Measurements from ENCODE around the gene GANC. TPM values are rescaled to one million over a fixed set of nuclear protein-coding genes. Genes with fewer than 3 reads are reported as not detected.
"Not testable (repeated sequence)": the region's sequence is repeated elsewhere in the genome, so short reads cannot be mapped to it uniquely, and the experiment has no call there.

GANC gene
- total RNA-seq, 6 experiments from 2014 or later = 23.7 to 30.8 (median 29.5) TPM

DNA sequence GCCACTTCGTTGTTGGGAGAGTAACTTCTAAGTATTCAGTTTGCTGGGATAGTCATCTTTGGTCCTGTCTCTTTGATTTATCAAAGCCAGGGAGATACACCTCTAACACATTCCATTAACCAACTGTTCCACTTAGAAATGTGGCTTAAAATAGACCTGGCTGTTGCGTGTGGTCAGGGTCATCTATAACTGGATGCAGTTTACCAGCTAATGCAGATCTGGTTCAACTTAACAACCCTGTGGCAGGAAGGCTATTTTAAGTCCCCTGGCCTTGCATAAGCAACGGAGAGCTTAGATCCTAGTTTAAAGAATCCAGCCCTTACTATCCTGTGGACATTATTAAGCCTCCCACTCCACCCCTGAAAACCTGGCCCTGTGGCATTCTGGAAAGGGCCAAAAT, 58.2 kb downstream of the GANC start:
- no peaks in the 10 kb centered on the region for H3K27me3 Mint-ChIP-seq (ENCODE audit: insufficient read depth)
- peaks cover 33% of the 10 kb centered on the region for H3K36me3 Mint-ChIP-seq (ENCODE audit: low read depth)
- TF ChIP-seq, protein P1, sequence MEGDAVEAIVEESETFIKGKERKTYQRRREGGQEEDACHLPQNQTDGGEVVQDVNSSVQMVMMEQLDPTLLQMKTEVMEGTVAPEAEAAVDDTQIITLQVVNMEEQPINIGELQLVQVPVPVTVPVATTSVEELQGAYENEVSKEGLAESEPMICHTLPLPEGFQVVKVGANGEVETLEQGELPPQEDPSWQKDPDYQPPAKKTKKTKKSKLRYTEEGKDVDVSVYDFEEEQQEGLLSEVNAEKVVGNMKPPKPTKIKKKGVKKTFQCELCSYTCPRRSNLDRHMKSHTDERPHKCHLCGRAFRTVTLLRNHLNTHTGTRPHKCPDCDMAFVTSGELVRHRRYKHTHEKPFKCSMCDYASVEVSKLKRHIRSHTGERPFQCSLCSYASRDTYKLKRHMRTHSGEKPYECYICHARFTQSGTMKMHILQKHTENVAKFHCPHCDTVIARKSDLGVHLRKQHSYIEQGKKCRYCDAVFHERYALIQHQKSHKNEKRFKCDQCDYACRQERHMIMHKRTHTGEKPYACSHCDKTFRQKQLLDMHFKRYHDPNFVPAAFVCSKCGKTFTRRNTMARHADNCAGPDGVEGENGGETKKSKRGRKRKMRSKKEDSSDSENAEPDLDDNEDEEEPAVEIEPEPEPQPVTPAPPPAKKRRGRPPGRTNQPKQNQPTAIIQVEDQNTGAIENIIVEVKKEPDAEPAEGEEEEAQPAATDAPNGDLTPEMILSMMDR (IDR thresholded peaks at IDR 0.05) = no peak
- peaks cover 17% of the 10 kb centered on the region for H3K9me3 Mint-ChIP-seq
- H3K27ac Mint-ChIP-seq = peak overlapping the region; percentile 82
- H3K4me3 Mint-ChIP-seq = peak overlapping the region; percentile 54
- peaks cover 31% of the 10 kb centered on the region for H3K4me1 Mint-ChIP-seq (ENCODE audit: low read depth)
- DNase-seq = peak; percentile 36

DNA sequence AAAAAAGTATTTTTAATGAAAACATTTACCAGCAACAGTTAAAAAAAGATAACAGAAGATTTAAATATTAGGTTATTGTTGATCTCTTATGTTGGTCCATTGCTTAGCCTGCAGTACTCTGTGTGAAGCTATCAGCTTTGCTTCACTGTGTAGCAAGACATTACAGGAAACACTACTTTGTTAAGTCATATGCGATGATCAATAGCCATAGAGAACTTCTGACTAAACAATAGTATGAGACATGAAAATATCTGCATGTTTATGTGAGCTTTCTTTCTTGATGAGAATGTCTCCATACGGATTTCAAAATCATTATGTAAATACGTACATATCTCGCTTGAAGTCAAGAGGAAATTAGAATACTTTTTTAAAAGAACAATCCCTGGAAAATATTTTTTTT, 59.3 kb downstream of the GANC start:
- TF ChIP-seq, protein P1 (IDR thresholded peaks at IDR 0.05) = no peak
- peaks cover 22% of the 10 kb centered on the region for H3K9me3 Mint-ChIP-seq
- H3K27me3 Mint-ChIP-seq (ENCODE audit: insufficient read depth) = no peaks in the 10 kb centered on the region; the same call in 1 of the 2 replicates
- DNase-seq = peak; percentile 36
- H3K4me3 Mint-ChIP-seq = peak overlapping the region; percentile 52
- H3K27ac Mint-ChIP-seq = peak overlapping the region; percentile 69
- peaks cover 24% of the 10 kb centered on the region for H3K4me1 Mint-ChIP-seq (ENCODE audit: low read depth)
- peaks cover 29% of the 10 kb centered on the region for H3K36me3 Mint-ChIP-seq (ENCODE audit: low read depth)

DNA sequence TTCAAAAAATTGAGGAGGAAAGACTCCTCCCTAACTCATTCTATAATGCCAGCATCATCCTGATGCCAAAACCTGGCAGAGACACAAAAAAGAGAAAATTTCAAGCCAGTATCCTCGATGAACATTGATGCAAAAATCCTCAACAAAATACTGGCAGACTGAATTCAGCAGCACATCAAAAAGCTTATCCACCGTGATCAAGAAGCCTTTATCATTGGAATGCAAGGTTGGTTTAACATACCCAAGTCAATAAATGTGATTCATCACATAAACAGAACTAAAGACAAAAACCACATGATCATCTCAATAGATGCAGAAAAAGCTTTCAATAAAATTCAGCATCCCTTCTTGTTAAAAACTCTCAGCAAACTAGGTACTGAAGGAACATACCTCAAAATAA, 62.1 kb downstream of the GANC start:
- no peaks in the 10 kb centered on the region; the same call in 1 of the 2 replicates for H3K27me3 Mint-ChIP-seq (ENCODE audit: insufficient read depth)
- no peak overlapping the region for H3K27ac Mint-ChIP-seq
- peaks cover 22% of the 10 kb centered on the region for H3K9me3 Mint-ChIP-seq
- peaks cover 25% of the 10 kb centered on the region for H3K36me3 Mint-ChIP-seq (ENCODE audit: low read depth)
- TF ChIP-seq, protein P1 (IDR thresholded peaks at IDR 0.05) = no peak
- no peak for DNase-seq
- H3K4me3 Mint-ChIP-seq = no peak overlapping the region
- H3K4me1 Mint-ChIP-seq (ENCODE audit: low read depth) = peaks cover 33% of the 10 kb centered on the region

DNA sequence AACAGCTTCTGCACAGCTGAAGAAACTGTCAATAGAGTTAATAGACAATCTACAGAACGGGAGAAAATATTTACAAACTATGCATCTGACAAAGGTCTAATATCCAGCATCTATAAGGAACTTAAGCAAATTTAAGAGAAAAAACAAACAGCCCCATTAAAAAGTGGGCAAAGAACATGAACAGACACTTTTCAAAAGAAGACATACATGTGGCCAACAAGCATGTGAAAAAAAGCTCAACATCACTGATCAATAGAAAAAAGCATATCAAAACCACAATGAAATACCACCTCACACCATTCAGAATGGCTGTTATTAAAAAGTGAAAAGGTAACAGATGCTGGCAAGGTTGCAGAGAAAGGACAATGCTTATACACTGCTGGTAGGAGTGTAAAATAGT, 63.6 kb downstream of the GANC start:
- peaks cover 18% of the 10 kb centered on the region for H3K4me1 Mint-ChIP-seq (ENCODE audit: low read depth)
- peaks cover 22% of the 10 kb centered on the region for H3K9me3 Mint-ChIP-seq

DNA sequence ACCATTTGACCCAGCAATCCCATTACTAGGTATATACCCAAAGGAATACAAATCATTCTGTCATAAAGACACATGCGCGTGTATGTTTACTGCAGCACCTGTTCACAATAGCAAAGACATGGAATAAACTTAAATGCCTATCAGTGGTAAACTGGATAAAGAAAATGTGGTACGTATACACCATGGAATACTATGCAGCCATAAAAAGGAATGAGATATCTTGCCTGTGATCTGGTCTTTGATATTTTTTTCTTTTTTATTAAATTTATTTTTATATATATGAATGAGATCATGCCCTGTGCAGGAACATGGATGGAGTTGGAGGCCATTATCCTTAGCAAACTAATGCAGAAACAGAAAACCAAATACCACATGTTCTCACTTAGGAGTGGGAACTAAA, 64.1 kb downstream of the GANC start:
- peaks cover 22% of the 10 kb centered on the region for H3K9me3 Mint-ChIP-seq
- H3K27me3 Mint-ChIP-seq (ENCODE audit: insufficient read depth); H3K27ac Mint-ChIP-seq; DNase-seq; H3K4me3 Mint-ChIP-seq: not testable (repeated sequence)
- H3K36me3 Mint-ChIP-seq (ENCODE audit: low read depth) = peaks cover 25% of the 10 kb centered on the region
- H3K4me1 Mint-ChIP-seq (ENCODE audit: low read depth) = peaks cover 16% of the 10 kb centered on the region

More for the DNA sequence above, 63.6 kb downstream of the GANC start:
- H3K27me3 Mint-ChIP-seq (ENCODE audit: insufficient read depth); H3K27ac Mint-ChIP-seq; H3K4me3 Mint-ChIP-seq; DNase-seq: not testable (repeated sequence)
- H3K36me3 Mint-ChIP-seq (ENCODE audit: low read depth) = peaks cover 25% of the 10 kb centered on the region

DNA sequence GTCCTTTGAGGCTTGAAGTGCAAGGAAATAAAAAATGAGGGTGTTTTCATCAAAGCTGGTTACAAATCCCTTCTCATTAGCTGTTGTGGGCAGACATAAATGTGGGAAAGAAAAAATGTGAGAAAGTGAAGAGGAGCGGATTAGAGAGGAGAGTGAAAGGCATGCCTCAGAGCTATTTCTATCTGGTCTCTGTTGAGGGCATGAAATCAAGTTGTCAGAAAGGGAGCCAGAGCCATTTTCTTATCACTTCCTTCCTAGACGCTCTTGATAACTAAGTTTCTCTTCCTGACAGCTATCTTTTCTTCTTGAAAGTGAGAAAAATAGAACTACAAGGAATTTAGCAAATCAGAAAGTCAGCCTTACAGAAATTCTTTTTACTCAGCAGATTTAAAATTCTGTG, 65.5 kb downstream of the GANC start:
- Mint-ChIP-seq H3K36me3 (ENCODE audit: low read depth) (peaks cover 32% of the 10 kb centered on the region), H3K27ac (no peak overlapping the region), H3K27me3 (ENCODE audit: insufficient read depth) (no peaks in the 10 kb centered on the region; the same call in 1 of the 2 replicates), H3K4me3 (no peak overlapping the region), H3K4me1 (ENCODE audit: low read depth) (peaks cover 20% of the 10 kb centered on the region), H3K9me3 (peaks cover 22% of the 10 kb centered on the region)
- DNase-seq = no peak
- TF ChIP-seq, protein P1 (IDR thresholded peaks at IDR 0.05) = no peak
